Tibial nerve (tissue), 4 donors: ENCODE data around the gene LPAR1.

Experiments
- CTCF ChIP-seq, 5 experiments: fragments of 200-600 bp in 3 of 5; fragments of 450-650 bp in 2 of 5; sonication (generic) in 3 of 5; IDR thresholded peaks; one replicate each; pipeline ENCODE4 v1.5.1; 2016 to 2019; ENCODE audit warnings: antibody characterized with exemption in 5 of 5, mild to moderate bottlenecking in 3 of 5, moderate library complexity in 2 of 5
- EP300 ChIP-seq, 2 donors: sonication (generic); formaldehyde crosslinking; IDR thresholded peaks; one replicate each; pipeline ENCODE4 v1.6.1; 2017; ENCODE audit warnings: antibody characterized with exemption in 2 of 2, mild to moderate bottlenecking in 1 of 2
- POLR2A ChIP-seq, 2 donors: fragments of 450-650 bp; IDR thresholded peaks; one replicate each; pipeline ENCODE4 v1.6.1; 2017; ENCODE audit warnings: antibody characterized with exemption in 2 of 2, mild to moderate bottlenecking in 2 of 2, moderate library complexity in 2 of 2

GRCh38 chr9:110842169-110842568, 196.1 kb downstream of the LPAR1 start:
- no peak for TF ChIP-seq CTCF (IDR thresholded peaks at IDR 0.05)
- TF ChIP-seq POLR2A (IDR thresholded peaks at IDR 0.05): no peak
- TF ChIP-seq EP300 (IDR thresholded peaks at IDR 0.05): no peak
